ENCODE measurements around the gene C2CD3.

GRCh38 chr11:74085542-74085892 lies 85.3 kb downstream of the C2CD3 start:
- TF ChIP-seq MAX (IDR thresholded peaks at IDR 0.05; ENCODE audit: low read depth, low read length) (no peak), POLR2AphosphoS5 (IDR thresholded peaks at IDR 0.05; ENCODE audit: low read length) (no peak), ETV6 (conservative IDR thresholded peaks at IDR 0.05 in 1 of 2, IDR thresholded peaks at IDR 0.05 in 1 of 2; ENCODE audit: borderline replicate concordance in 1 of 2, low read depth in 1 of 2) (no peak), ZNF384 (IDR thresholded peaks at IDR 0.05; ENCODE audit: borderline replicate concordance, low read depth, low read length) (no peak), MXI1 (IDR thresholded peaks at IDR 0.05; ENCODE audit: low read depth, low read length) (no peak)
